Stimulated activated CD4-positive, alpha-beta T cell treated with anti-CD3 and anti-CD28 coated beads, Interleukin-2, amount 100 ng/mL, for 24 hours (primary cell): ENCODE measurements around the gene TAS1R3.
"Not testable (repeated sequence)": the region's sequence is repeated elsewhere in the genome, so short reads cannot be mapped to it uniquely, and the experiment has no call there.

Experiments used
- DNase-seq, 2 donors: peaks; one replicate each; pipeline ENCODE4 v3.0.0-alpha.2; 2020

The TAS1R3 gene

DNA sequence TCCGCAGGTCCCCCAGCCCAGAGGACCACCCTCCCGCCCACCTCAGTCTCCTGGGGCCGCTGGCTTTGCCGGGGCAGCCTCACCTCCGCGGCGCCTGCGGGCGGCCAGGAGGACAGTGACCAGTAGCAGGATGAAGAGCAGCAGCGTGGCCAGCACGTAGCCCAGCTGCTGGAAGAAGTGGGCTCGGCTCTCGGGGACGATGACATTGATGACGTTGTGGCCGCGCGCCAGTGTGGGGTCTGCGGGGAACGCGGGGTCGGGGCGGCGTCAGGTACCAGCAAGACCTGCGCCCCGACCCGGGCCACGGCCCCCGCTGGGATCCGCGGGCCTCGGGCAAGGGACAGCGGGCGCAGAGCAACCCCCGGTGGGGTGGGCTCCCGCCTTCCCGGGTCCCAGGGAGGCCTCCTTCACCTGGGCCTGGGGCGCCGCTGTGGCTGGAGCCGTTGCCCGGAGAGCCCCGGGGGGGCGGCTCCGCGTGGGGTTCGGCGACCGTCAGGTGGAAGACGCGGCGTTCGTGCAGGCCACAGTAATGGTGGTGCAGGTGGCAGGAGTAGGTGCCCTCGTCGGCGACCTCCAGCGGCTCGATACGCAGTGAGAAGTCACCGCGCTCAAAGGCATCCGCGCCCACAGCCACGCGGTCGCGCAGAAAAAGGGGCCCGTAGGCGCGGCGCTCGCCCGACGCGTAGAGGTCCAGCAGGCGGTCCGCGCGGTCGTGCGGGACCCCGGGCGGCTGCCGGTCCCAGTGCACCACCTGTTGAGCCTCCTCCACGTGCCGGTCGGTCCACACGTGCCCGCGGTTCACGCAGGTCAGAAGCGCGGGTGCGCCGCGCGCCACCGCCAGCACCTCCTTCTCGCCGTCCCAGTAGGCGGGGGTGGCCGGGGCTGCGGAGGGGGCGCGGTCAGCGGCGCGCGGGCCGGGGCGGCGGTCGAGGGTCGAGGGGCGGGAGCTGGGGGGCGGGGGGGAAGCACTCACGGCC, 23.5 kb downstream of the TAS1R3 start:
- peak in 1 of 2 donors; percentile 35 for DNase-seq

DNA sequence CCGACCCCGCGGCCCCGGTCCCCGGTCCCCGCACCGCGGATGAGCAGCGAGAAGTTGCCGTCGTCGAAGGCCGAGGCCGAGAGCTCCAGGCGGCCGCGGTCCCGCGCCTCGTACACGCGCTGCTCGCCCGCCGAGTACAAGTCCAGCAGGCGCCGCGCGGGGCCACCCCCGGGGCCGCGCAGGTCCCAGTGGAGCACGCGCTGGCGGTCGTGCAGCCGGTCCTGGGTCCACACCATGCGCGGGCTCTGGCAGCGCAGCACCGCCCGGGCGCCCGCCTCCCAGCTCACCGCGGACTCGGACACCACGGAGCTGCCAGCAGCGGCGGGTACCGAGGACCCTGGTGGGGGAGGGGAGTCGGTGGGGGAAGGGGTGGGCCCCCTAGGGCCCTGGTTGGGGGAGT, 24.3 kb downstream of the TAS1R3 start:
- peak in 1 of 2 donors; percentile 40 for DNase-seq

DNA sequence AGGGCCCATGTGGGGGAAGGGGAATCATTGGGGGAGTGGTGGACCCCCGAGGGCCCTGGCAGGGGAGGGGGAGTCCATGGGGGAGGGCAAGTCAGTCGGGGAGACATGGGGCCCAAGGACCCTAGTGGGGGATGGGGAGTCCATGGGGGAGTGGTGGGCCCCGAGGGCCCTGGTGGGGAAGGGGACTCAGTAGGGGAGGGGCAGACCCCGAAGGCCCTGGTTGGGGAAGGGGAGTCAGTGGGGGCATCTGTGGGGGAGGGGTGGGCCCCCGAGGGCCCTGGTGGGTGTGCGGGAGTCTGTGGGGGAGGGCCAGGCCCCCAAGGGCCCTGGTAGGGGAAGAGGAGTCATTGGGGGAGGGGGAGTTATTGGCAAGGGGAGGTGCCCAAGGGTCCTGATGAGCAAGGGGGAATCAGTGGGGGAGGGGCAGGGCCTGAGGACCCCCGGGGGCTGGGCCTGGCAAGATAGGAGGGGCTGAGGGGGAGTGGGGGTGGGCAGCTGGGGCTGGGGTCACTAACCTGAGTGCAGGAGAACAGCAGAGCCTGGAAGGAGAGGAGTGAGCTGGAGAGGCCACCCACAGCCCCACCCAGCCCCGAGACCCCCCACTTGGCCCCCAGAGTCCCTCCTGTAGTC, 25.2 kb downstream of the TAS1R3 start:
- DNase-seq: no peak

DNA sequence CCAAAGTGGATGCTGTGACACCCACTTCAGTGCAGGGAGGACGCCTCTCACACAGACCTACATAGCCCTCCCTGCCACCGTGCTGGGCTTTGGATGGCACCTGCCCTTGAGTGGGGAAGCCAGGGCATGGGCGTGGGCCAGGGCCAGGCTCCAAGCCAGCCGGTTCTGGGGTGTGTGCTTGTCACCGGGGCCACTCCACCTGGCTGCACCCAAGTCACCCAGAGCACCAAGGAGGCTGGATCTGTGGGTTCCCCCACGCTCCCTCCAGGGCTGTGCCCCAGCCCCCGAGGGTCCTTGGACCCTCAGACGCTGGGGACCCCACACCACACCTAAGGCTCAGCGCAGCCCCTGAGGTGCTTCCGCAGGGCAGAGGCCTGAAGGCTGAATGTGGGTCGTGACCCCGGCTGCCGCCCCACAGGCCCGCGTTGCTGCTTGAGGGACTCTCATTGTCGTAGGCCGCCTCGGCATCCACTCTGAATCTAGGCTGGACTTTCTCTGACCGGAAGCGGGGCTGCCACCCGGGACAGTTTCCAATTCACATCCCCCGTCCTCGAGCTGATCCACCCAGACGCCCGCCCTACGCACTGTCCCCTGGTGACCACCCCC, 25.8 kb downstream of the TAS1R3 start:
- no peak for DNase-seq

DNA sequence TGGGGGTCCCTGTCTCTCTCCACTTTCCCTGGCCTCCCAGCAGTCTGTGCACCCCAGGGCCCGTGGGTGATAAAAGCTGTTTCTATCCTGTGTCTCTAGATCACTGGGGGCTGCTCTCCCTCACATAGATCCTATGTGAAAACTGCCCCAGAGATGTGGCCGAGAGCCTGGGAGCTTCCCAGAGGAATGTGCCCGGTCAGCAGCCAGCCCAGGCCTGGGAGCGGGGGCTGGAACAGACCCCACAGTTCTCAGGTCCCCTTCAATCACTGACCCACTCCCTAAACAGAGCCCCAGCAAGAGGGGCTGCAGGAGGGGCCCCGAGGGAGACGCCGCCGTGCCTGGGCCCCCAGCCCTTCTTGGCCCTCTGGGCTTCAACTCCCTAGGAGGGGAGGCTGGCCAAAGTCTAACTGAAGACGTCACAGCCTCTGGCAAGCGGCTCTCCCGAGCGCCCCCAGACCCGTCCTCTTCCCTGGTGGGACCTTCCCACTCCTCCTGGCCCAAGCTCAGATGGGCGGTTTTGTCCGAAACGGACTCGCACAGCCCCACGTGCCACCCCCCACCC, 26.9 kb downstream of the TAS1R3 start:
- DNase-seq: no peak

DNA sequence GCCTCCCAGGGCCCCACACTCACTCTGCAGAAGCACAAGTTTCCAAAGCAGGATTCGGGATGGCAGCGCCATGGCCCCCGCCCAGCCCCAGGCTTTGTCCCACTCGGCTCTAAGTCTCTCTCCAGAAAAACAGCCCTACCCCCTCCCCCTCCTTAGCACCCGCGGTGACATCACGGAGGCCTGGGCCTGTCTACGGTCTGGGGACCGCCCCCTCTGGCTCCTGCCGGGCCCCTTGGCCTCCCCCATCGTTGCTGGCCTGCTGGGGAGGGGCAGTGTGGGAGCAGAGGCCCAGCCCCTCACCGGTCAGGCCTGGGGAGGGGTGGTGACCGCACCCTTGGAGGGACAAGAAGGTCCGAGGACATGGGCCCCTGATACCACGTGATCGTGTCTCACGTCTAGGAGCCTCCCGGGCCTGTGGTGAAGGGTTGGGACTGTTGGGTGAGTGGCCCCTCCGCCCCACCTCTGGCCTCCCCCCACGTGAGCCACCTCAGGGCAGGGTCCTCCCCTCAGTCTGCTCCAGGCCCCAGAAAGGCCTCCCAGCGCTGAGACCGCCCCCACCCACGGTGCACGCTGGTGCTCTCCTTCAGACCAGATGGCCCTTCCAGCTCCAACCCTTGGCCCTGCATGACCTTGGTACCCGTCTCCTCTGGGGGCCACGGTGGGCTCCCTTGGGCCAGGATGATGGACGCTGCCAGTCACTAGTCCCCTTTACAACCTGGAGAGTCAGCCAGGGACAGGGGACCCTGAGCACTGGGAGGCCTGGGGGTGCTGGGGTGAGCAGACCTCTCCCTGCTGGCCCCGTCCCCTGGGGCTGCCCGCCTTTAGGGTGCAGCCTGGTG, 27.6 kb downstream of the TAS1R3 start, which contains the start of gene MXRA8:
Gene MXRA8 (minus strand): TSS at position 123 of the 839 bp plus-strand sequence. CDS start 51 bp downstream, at position 72.
- no peak for DNase-seq

DNA sequence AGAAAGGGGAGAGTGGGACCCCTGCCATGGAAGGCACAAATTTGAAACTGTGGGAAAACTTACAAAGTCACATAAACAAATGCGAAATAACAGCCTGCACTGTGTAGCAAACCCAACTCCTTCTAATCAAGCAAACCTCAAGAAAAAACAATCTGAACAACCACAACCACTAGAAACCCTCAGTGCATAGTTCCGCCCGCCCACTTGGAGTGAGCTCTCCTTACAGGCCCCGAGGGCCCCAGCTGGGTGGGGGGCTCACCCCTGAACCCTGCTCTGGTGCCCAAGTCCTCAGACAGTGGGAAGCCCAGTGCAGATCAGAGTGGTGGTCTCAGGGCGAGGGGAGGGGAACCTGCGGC, 28.2 kb downstream of the TAS1R3 start:
- DNase-seq: no peak

DNA sequence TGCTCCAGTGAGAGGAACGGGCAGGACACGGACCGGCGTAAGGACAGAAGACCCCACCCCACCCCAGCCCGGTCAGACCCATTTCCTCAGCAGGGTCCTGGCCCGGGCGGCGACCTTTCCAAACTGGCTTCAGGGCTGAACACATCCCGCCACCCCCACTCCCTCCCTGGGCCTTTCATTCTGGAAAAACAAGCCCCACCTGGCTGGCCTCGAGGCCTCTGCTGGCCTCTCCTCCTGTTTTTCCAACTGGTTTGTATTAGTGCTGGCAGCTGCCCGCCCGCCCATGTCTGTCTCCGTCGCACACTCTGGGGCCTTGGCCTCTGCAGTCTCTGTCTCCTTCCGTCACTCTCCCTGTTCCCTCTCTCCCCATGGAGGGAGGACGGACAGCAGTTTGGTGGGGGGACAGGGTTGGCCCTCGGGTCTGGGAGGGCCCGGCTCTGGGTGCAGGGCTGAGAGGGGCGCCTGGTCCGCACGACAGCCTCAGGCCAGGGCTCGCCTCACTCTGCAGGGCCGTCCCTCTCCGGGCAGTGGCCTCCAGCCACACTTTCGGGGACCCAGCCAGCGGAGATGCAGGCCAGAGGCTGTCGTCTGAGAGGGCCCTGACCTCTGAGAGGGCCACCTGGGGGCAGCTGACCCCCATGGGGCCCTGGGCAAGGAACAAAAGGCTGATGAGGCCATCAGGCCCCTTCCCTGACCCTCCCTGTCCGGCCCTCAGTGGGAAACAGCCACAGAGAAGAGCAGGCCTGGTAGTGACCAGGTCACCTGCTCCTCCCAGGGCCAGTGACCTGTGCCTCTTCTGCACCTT, 28.8 kb downstream of the TAS1R3 start:
- DNase-seq: no peak

DNA sequence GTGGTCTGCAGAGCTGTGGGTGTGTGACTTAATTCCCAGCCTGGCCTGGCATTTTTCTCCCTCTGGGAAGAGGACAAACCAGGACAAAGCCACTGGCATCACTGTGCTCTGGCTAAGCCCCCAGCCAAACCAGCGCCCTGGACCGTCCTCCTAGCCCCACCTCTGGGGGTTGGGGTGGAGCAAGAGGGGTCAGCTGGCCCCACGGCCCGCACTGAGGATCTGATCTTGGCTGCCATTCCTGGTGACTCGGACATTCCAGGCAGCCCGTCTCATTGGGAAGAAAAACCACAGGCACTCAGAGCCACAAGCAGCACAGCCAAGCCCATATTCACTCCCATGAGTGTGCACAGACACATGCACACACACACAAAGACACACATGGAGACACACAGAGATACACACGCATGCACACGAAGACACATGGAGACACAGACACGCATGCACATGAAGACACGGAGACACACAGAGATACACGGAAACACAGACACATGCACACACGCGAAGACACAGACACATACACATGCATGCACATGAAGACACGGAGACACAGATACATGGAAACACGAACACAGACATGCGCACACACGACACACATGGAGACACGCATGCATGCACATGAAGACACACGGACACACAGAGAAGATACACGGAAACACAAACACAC, 29.6 kb downstream of the TAS1R3 start:
- no peak for DNase-seq

DNA sequence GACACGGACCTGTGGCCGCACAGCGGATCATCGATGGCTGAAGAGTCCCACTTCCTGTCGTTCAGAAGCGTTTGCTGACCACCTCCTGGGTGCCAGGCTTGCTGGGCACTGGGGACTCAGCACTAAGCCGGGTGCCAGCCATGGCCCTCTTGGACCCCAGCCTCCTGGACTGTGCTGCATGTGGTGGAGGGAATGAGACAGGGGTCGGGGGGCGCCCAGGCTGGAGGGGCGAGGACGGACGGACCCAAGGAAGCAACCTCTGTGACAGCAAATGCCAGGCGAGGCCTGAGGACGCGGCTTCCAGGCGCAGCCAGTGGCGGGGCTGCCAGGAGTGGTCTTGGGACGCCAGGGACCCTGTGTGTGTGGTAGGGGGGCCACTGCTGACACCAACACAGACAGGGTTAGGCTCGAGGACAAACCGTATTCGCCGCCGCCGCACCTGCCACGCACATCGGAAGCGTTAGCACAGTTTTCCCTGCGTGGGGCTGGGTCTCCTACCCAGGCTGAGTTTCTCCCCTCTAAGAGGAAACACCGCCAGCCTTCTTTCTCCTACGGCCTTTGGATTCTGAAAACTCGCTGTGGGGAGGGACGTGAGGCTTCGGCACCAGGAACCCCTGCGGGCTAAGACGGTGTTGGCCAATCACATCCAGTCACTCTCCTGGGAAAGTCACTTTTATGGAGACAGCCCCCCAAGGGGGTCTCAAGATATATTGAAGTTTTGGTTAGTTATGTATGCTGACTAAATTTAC, 30.3 kb downstream of the TAS1R3 start:
- DNase-seq: no peak

DNA sequence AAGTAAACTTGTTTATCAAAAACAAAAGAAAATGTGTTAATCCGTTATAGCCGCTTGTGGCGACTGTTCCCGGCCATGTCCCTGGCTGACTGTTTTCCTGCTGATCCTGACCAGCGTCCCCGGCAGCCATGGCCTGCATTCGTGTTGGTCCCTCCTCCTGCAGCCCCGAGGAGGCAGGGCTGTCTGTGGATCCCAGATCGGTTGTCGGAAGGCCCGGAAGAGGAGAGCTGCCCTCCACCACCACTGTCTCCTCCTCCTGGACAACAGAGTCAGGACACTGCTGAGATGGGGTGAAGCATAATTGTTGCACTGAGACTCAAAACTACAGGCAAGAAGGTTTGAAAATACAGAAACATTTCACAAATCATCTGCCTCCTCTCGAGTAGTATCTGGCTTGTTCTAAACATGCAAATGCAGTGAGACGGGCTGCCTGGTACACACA, 30.9 kb downstream of the TAS1R3 start:
- no peak for DNase-seq

DNA sequence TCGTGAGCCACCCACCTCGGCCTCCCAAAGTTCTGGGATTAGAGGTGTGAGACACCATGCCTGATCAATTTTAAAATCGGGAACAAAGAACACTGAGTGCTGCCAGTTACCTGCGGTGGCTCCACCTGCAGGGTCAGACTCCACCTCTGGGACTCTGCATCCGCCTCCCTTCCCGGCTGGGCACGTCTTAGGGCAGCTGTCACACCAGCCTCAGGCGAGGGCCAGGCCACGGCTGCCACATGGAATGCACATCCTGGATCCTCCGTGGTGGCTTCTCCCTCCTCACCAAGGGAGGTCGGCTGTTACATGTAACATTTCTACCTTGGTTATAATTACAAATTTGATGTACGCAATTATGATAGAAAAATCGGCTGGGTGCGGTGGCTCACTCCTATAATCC, 33.2 kb downstream of the TAS1R3 start:
- DNase-seq: no peak

DNA sequence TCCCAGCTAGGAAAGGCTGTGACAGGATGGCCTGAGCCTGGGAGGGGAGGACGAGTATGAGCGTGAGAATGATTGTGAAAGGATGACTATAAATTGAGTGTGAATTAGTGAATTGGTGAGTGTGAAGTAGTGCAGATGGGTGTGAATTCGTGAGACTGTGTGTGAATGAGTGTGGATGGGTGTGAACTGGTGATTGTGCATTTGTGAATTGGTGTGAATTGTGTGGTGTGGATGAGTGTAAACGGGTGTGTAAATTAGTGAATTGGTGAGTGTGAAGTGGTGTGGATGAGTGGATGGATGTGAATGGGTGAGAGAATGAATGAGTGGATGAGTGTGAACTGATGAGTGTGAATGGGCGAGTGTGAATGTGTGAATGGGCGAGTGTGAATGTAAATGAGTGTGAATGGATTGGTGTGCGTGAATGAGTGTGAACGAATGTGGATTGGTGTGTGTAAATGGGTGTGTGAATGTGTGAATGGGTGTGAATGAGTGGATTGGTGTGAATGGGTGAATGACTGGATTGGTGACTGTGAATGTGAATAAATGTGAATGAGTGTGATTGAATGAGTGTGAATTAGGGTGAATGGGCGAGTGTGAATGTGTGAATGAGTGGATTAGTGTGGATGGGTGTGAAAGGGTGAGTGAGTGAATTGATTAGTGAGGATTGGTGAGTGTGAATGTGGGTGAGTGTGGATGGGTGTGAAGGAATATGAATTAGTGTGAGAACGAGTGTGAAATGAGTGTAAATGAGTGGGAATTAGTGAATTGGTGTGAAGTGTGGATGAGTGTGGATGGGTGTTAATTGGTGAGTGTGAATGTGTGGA, 35.0 kb downstream of the TAS1R3 start:
- no peak for DNase-seq

DNA sequence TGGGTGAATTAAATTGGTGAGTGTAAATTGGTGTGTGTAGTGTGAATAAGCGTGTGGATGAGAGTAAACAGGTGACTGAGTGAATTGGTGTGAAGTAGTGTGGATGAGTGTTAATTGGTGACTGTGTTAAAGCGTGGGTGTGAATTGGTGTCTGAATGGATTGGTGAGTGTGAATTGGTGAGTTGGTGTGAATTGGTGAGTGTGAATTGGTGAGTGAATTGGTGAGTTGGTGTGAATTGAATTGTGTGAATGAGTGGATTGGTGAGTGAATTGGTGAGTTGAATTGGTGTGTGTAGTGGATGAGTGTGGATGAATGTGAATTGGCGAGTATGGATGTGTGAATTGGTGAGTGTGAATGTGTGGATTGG, 35.6 kb downstream of the TAS1R3 start:
- DNase-seq: no peak

DNA sequence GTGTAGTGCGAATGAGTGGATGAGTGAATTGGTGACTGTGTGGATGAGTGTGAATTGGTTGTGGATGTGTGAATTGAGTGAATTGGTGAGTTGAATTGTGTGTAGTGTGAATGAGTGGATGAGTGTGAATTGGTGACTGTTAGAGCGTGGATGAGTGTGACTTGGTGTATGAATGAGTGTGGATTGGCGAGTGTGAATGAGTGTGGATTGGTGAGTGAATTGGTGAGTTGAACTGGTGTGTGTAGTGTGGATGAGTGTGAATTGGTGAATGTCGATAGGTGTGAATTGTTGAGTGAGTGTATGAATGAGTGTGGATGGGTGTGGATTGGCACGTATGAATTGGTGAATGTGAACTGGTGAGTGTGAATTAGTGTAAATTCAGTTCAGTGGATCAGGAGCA, 36.2 kb downstream of the TAS1R3 start:
- no peak for DNase-seq

DNA sequence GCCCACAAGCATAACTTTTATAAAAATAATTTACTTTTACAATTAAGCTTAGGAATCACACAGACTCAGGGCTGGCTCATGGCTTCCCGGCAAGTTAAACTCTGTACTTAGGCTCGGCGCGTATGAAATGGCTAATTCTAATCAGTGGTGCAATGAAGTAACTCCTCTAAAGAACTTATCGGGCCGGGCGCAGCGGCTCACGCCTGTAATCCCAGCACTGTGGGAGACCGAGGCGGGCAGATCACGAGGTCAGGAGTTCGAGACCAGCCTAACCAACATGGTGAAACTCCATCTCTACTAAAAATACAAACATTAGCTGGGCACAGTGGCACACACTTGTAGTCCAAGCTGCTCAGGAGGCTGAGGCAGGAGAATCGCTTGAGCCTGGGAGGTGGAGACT, 39.0 kb downstream of the TAS1R3 start:
- DNase-seq: not testable (repeated sequence)

DNA sequence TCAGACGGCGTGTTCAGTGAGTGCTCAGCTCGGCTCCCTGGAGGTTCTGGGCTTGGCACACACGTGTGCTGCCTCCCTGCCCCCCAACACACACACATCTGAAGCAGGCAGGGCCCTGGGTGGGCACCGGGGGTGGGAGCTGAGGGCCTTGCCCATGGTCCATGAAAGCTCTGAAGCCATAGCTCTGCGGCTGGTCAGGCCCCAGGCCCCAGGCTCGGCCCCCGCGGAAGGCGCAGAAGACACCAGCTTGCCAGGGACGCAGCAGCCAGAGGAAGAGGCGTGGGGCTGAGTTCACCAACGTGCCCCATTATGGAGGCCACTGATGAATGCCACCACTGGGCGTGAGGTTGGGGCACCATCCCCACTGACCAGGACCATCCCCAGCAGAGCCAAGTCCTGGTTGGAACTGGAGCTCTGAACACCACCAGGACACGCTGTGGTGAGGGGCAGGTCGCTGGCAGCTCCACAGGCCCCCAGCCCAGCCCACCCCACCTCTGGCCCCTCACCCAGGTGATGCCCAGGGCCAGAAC, 39.8 kb downstream of the TAS1R3 start:
- DNase-seq: no peak

DNA sequence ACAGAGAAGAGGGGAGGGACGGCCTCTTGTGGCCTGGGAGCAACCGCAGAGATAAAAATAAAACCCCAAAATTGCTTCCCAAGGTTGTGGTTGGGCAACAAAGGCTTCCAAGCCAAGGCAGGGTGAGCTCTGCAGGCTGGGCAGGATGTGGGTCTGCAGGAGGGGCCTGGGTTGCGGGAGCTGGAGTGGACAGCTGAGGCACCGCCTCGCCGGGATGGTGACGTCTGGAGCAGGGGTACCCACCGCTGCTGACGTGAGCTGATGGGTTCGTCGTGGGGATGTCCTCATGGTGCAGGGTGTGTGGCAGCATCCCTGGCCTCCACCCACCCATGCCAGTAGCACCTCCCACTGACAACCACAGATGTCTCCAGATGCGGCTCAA, 40.3 kb downstream of the TAS1R3 start:
- no peak for DNase-seq
